Mesenchymal stem cell (in vitro differentiated cells and primary cell): ENCODE measurements around the gene ZNF609.

Source experiments
- DNase-seq: peaks from one replicate; pipeline ENCODE4 v3.0.0-alpha.2; 2013
- H2AFZ ChIP-seq: one replicate; pipeline ENCODE4 v1.6.1; 2013; ENCODE audit warnings: low read depth, mild to moderate bottlenecking, control low read depth, inconsistent platforms, low read length, moderate library complexity
- H2AK5ac ChIP-seq: 2 replicates; pipeline ENCODE4 v1.6.1; 2013; ENCODE audit warnings: low read length, moderate library complexity, mild to moderate bottlenecking, inconsistent platforms; ENCODE audit not compliant: severe bottlenecking
- H2BK120ac ChIP-seq: one replicate; pipeline ENCODE4 v1.6.1; 2013; ENCODE audit warnings: low read depth, mild to moderate bottlenecking, inconsistent platforms, low read length, moderate library complexity
- H2BK12ac ChIP-seq, 2 experiments: one replicate each; pipeline ENCODE4 v1.6.1; 2013; ENCODE audit warnings: inconsistent platforms in 2 of 2, low read length in 2 of 2, mild to moderate bottlenecking in 2 of 2, moderate library complexity in 2 of 2, control low read depth in 1 of 2
- H2BK15ac ChIP-seq: one replicate; pipeline ENCODE4 v1.6.1; 2013; ENCODE audit warnings: mild to moderate bottlenecking, low read depth, inconsistent platforms; ENCODE audit not compliant: poor library complexity, severe bottlenecking
- H2BK5ac ChIP-seq: 2 replicates; pipeline ENCODE4 v1.6.1; 2013; ENCODE audit warnings: low read depth, mild to moderate bottlenecking, low read length, control low read depth, inconsistent platforms; ENCODE audit not compliant: poor library complexity, severe bottlenecking
- H3K14ac ChIP-seq, 2 experiments: one replicate each; pipeline ENCODE4 v1.6.1; 2013; ENCODE audit warnings: inconsistent platforms in 2 of 2, low read length in 2 of 2, control low read depth in 1 of 2, mild to moderate bottlenecking in 1 of 2, moderate library complexity in 1 of 2
- H3K18ac ChIP-seq, 2 experiments: one replicate each; pipeline ENCODE4 v1.6.1; 2013; ENCODE audit warnings: inconsistent platforms in 2 of 2, low read length in 2 of 2, control low read depth in 1 of 2, low read depth in 1 of 2, mild to moderate bottlenecking in 1 of 2
- H3K23ac ChIP-seq, 2 experiments: one replicate each; pipeline ENCODE4 v1.6.1; 2013; ENCODE audit warnings: inconsistent platforms in 2 of 2, low read length in 2 of 2, mild to moderate bottlenecking in 2 of 2, moderate library complexity in 2 of 2, control low read depth in 1 of 2
- H3K27ac ChIP-seq: 2 replicates; pipeline ENCODE4 v1.5.1; 2013; ENCODE audit warnings: mild to moderate bottlenecking, moderate library complexity, low read length, control low read depth, inconsistent platforms; ENCODE audit not compliant: poor library complexity, severe bottlenecking
- H3K27me3 ChIP-seq, 2 experiments: 2 replicates each; pipeline versions ENCODE4 v1.6.1 to v1.7.0; 2013; ENCODE audit warnings: low read length in 2 of 2, mild to moderate bottlenecking in 2 of 2, moderate library complexity in 2 of 2, control low read depth in 1 of 2, inconsistent platforms in 1 of 2; ENCODE audit not compliant: control insufficient read depth in 1 of 2, insufficient read depth in 1 of 2
- H3K36me3 ChIP-seq, 2 experiments: 2 replicates each; pipeline versions ENCODE4 v1.6.1 to v1.7.0; 2013; ENCODE audit warnings: low read length in 2 of 2, control low read depth in 1 of 2, inconsistent platforms in 1 of 2, low read depth in 1 of 2, mild to moderate bottlenecking in 1 of 2; ENCODE audit not compliant: insufficient read depth in 2 of 2, control insufficient read depth in 1 of 2
- H3K4ac ChIP-seq, 2 experiments: one replicate each; pipeline ENCODE4 v1.6.1; 2013; ENCODE audit warnings: inconsistent platforms in 2 of 2, low read length in 2 of 2, mild to moderate bottlenecking in 2 of 2, moderate library complexity in 2 of 2, control low read depth in 1 of 2, low read depth in 1 of 2
- H3K4me1 ChIP-seq: 2 replicates; pipeline ENCODE4 v1.6.1; 2013; ENCODE audit warnings: low read depth, low read length, control low read depth; ENCODE audit not compliant: control insufficient read depth, insufficient read depth
- H3K4me2 ChIP-seq: 2 replicates; pipeline ENCODE4 v1.6.1; 2013; ENCODE audit warnings: low read length, mild to moderate bottlenecking, inconsistent platforms; ENCODE audit not compliant: poor library complexity, severe bottlenecking
- H3K4me3 ChIP-seq, 2 experiments: 2 replicates each; pipeline versions ENCODE4 v1.5.1 to v1.7.0; 2013; ENCODE audit warnings: low read length in 2 of 2, mild to moderate bottlenecking in 2 of 2, control low read depth in 1 of 2, low read depth in 1 of 2; ENCODE audit not compliant: insufficient read depth in 1 of 2
- H3K79me1 ChIP-seq: replicated peaks from 2 replicates; pipeline ENCODE4 v1.6.1; 2013; ENCODE audit warnings: mild to moderate bottlenecking, control low read depth, low read length, inconsistent platforms; ENCODE audit not compliant: poor library complexity, severe bottlenecking
- H3K9ac ChIP-seq: 2 replicates; pipeline ENCODE4 v1.7.0; 2013; ENCODE audit warnings: mild to moderate bottlenecking, low read length, moderate library complexity
- H3K9me3 ChIP-seq: 2 replicates; pipeline ENCODE4 v1.7.0; 2013; ENCODE audit warnings: mild to moderate bottlenecking, low read length; ENCODE audit not compliant: control insufficient read depth
- H4K8ac ChIP-seq: one replicate; pipeline ENCODE4 v1.6.1; 2013; ENCODE audit warnings: inconsistent platforms, mild to moderate bottlenecking, low read length, moderate library complexity
- H4K91ac ChIP-seq: one replicate; pipeline ENCODE4 v1.6.1; 2013; ENCODE audit warnings: mild to moderate bottlenecking, low read length, inconsistent platforms
- WGBS: methylation state at CpG from one replicate; pipeline ENCODE4 v1.1.7; 2013; ENCODE audit warnings: mixed read lengths; 5-methylcytosine and 5-hydroxymethylcytosine counted together

ZNF609 gene

GRCh38 chr15:64423970-64424369 lies 36.4 kb upstream of the ZNF609 start:
- Histone ChIP-seq H3K14ac (no peak overlapping the region), H2AFZ (no peak overlapping the region), H2BK15ac (no peak overlapping the region), H3K4me2 (no peak overlapping the region), H3K4me3 (no peak overlapping the region), H3K9ac (no peak overlapping the region), H3K9me3 (no peaks in the 10 kb centered on the region), H3K36me3 (peaks cover 28 to 81% of the 10 kb centered on the region in 2 experiments), H4K91ac (no peak overlapping the region), H3K27ac (no peak overlapping the region), H3K4me1 (no peaks in the 10 kb centered on the region), H4K8ac (no peak overlapping the region), H3K79me1 (peaks cover 6% of the 10 kb centered on the region), H2BK5ac (no peak overlapping the region), H2BK12ac (no peak overlapping the region), H3K27me3 (no peaks in the 10 kb centered on the region), H2AK5ac (no peak overlapping the region), H3K23ac (no peak overlapping the region), H2BK120ac (no peak overlapping the region), H3K18ac (no peak overlapping the region), H3K4ac (no peak overlapping the region)
- 90% methylated on average over 1 of the region's 6 CpGs for WGBS
- DNase-seq, result no peak

GRCh38 chr15:64425221-64425620 lies 35.2 kb upstream of the ZNF609 start:
- Histone ChIP-seq H3K36me3 (peaks cover 23 to 73% of the 10 kb centered on the region in 2 experiments), H3K4me3 (no peak overlapping the region), H3K27me3 (no peaks in the 10 kb centered on the region), H3K14ac (no peak overlapping the region), H2BK120ac (no peak overlapping the region), H3K4me1 (no peaks in the 10 kb centered on the region), H3K4ac (no peak overlapping the region), H3K4me2 (no peak overlapping the region), H3K9me3 (no peaks in the 10 kb centered on the region), H4K91ac (no peak overlapping the region), H3K79me1 (peaks cover 6% of the 10 kb centered on the region), H2BK12ac (no peak overlapping the region), H3K23ac (no peak overlapping the region), H4K8ac (no peak overlapping the region), H2AFZ (no peak overlapping the region), H2BK5ac (no peak overlapping the region), H3K18ac (no peak overlapping the region), H2AK5ac (no peak overlapping the region), H3K27ac (no peak overlapping the region), H2BK15ac (no peak overlapping the region), H3K9ac (no peak overlapping the region)
- no peak for DNase-seq
- WGBS, result 99% methylated on average over 3 of the region's 3 CpGs

- Histone ChIP-seq H3K9me3 (no peaks in the 10 kb centered on the region), H3K27me3 (no peaks in the 10 kb centered on the region), H2AFZ (no peak overlapping the region), H4K8ac (no peak overlapping the region), H3K4me1 (no peaks in the 10 kb centered on the region), H3K9ac (peak overlapping the region; percentile 2), H3K23ac (no peak overlapping the region), H2BK5ac (no peak overlapping the region), H3K36me3 (peaks cover 13 to 59% of the 10 kb centered on the region in 2 experiments), H3K18ac (no peak overlapping the region), H3K14ac (no peak overlapping the region), H3K27ac (no peak overlapping the region), H2BK12ac (no peak overlapping the region), H2AK5ac (no peak overlapping the region), H2BK15ac (no peak overlapping the region), H3K79me1 (peaks cover 6% of the 10 kb centered on the region), H3K4me2 (no peak overlapping the region), H4K91ac (no peak overlapping the region), H2BK120ac (no peak overlapping the region), H3K4ac (no peak overlapping the region), H3K4me3 (no peak overlapping the region)
- peak; percentile 51 for DNase-seq
- 86% methylated on average over 6 of the region's 7 CpGs for WGBS
Observed at GRCh38 chr15:64426845-64427465, 33.4 kb upstream of the ZNF609 start.

DNA sequence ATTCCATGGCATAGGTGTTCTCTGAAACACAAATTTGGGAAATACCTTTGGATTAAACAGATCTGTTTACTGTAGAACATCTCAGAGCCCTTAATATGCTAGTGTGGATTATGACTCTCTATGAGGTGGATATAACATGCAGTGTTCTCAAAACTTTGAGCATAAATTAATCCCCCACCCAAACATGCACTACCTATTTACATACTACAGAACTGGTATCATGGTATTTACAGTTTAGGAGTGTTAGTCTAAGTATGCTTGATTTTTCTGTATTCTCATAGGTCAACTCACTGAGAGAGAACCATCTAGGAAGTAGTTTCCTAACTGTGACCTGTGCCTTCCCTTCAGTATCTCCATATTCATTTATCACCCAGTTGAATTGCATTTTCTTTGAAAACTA lies 30.9 kb upstream of the ZNF609 start:
- Histone ChIP-seq H2BK5ac (no peak overlapping the region), H3K14ac (no peak overlapping the region), H3K23ac (no peak overlapping the region), H3K79me1 (peaks cover 6% of the 10 kb centered on the region), H3K27ac (no peak overlapping the region), H2BK12ac (no peak overlapping the region), H3K9me3 (no peaks in the 10 kb centered on the region), H3K36me3 (peaks cover 13 to 43% of the 10 kb centered on the region in 2 experiments), H3K27me3 (no peaks in the 10 kb centered on the region), H2AFZ (no peak overlapping the region), H3K4me1 (no peaks in the 10 kb centered on the region), H3K18ac (no peak overlapping the region), H3K4me2 (no peak overlapping the region), H4K8ac (no peak overlapping the region), H2BK15ac (no peak overlapping the region), H2AK5ac (no peak overlapping the region), H3K4ac (no peak overlapping the region), H2BK120ac (no peak overlapping the region), H4K91ac (no peak overlapping the region), H3K4me3 (peak overlapping the region in 1 of 2 experiments; percentile 15), H3K9ac (peak overlapping the region; percentile 74)
- DNase-seq, result no peak
